Measurements from ENCODE around the gene TOB1.

- TF ChIP-seq CTCF (IDR thresholded peaks at IDR 0.05) (no peak), EP300 (IDR thresholded peaks at IDR 0.05) (no peak), POLR2A (IDR thresholded peaks at IDR 0.05) (no peak)
Measured at GRCh38 chr17:50844117-50844700, 21.9 kb downstream of the TOB1 start.
